ENCODE results near the gene CYP51A1.

CYP51A1 gene

GRCh38 chr7:92116949-92117348, 17.3 kb downstream of the CYP51A1 start:
- H3K79me2 ChIP-seq (ENCODE audit: insufficient read depth, low read length): peaks cover 79% of the 10 kb centered on the region
- no peak overlapping the region for H3K4me3 ChIP-seq (ENCODE audit: low read length, poor library complexity, severe bottlenecking)
- TF ChIP-seq, protein P1, sequence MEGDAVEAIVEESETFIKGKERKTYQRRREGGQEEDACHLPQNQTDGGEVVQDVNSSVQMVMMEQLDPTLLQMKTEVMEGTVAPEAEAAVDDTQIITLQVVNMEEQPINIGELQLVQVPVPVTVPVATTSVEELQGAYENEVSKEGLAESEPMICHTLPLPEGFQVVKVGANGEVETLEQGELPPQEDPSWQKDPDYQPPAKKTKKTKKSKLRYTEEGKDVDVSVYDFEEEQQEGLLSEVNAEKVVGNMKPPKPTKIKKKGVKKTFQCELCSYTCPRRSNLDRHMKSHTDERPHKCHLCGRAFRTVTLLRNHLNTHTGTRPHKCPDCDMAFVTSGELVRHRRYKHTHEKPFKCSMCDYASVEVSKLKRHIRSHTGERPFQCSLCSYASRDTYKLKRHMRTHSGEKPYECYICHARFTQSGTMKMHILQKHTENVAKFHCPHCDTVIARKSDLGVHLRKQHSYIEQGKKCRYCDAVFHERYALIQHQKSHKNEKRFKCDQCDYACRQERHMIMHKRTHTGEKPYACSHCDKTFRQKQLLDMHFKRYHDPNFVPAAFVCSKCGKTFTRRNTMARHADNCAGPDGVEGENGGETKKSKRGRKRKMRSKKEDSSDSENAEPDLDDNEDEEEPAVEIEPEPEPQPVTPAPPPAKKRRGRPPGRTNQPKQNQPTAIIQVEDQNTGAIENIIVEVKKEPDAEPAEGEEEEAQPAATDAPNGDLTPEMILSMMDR (conservative IDR thresholded peaks at IDR 0.05; ENCODE audit: low read length): no peak
- TF ChIP-seq EZH2phosphoT487 (IDR thresholded peaks at IDR 0.05; ENCODE audit: borderline replicate concordance): no peak
- no peaks in the 10 kb centered on the region for H3K9me2 ChIP-seq (replicated peaks; ENCODE audit: low read depth, low read length)
- H3K9ac ChIP-seq (ENCODE audit: low read depth, low read length, poor library complexity, severe bottlenecking): no peak overlapping the region
- H3K9me3 ChIP-seq (ENCODE audit: insufficient read depth, low read depth, low read length): peaks cover 3% of the 10 kb centered on the region
- H2AFZ ChIP-seq (ENCODE audit: low read length): no peak overlapping the region
- H3K4me2 ChIP-seq (ENCODE audit: low read depth, low read length, poor library complexity, severe bottlenecking): no peak overlapping the region
- peaks cover 87% of the 10 kb centered on the region for H3K36me3 ChIP-seq (ENCODE audit: insufficient read depth, low read length)
- peaks cover 25% of the 10 kb centered on the region for H3K4me1 ChIP-seq (ENCODE audit: insufficient read depth, low read length, poor library complexity, severe bottlenecking)
- peaks cover 84% of the 10 kb centered on the region for H4K20me1 ChIP-seq (ENCODE audit: insufficient read depth, low read length, poor library complexity, severe bottlenecking)
- H3K27me3 ChIP-seq (ENCODE audit: insufficient read depth, low read length, poor library complexity, severe bottlenecking): no peaks in the 10 kb centered on the region
- H3F3A ChIP-seq (ENCODE audit: low read depth): no peaks in the 10 kb centered on the region

DNA sequence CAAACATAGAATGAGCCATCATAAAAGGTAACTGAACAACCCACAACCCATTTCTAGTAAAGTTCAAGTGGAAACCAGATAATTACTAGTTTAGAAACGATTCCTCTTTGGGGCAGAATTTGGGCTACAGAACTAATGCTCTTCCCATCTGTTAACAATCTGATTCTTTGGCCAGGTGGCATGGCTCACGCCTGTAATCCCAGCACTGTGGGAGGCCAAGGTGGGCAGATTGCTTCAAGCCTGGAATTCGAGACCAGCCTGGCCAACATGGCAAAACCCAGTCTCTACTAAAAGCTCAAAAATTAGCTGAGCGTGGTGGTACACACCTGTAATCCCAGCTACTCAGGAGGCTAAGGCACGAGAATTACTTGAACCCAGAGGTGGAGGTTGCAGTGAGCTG, 18.5 kb downstream of the CYP51A1 start:
- H4K20me1 ChIP-seq (ENCODE audit: insufficient read depth, low read length, poor library complexity, severe bottlenecking): peaks cover 75% of the 10 kb centered on the region
- H3K9me3 ChIP-seq (ENCODE audit: insufficient read depth, low read depth, low read length): no peaks in the 10 kb centered on the region
- H3K9me2 ChIP-seq (replicated peaks; ENCODE audit: low read depth, low read length): no peaks in the 10 kb centered on the region
- no peak overlapping the region for H3K4me2 ChIP-seq (ENCODE audit: low read depth, low read length, poor library complexity, severe bottlenecking)
- H3K27me3 ChIP-seq (ENCODE audit: insufficient read depth, low read length, poor library complexity, severe bottlenecking): no peaks in the 10 kb centered on the region
- peaks cover 87% of the 10 kb centered on the region for H3K36me3 ChIP-seq (ENCODE audit: insufficient read depth, low read length)
- no peak overlapping the region for H3K4me3 ChIP-seq (ENCODE audit: low read length, poor library complexity, severe bottlenecking)
- H3F3A ChIP-seq (ENCODE audit: low read depth): no peaks in the 10 kb centered on the region
- no peak overlapping the region for H2AFZ ChIP-seq (ENCODE audit: low read length)
- H3K79me2 ChIP-seq (ENCODE audit: insufficient read depth, low read length): peaks cover 68% of the 10 kb centered on the region
- no peak overlapping the region for H3K9ac ChIP-seq (ENCODE audit: low read depth, low read length, poor library complexity, severe bottlenecking)
- H3K4me1 ChIP-seq (ENCODE audit: insufficient read depth, low read length, poor library complexity, severe bottlenecking): peaks cover 17% of the 10 kb centered on the region
- TF ChIP-seq EZH2phosphoT487 (IDR thresholded peaks at IDR 0.05; ENCODE audit: borderline replicate concordance): no peak
- TF ChIP-seq, protein P1 (conservative IDR thresholded peaks at IDR 0.05; ENCODE audit: low read length): no peak

GRCh38 chr7:92110857-92111256, 23.4 kb downstream of the CYP51A1 start:
- no peak overlapping the region for H3K4me3 ChIP-seq (ENCODE audit: low read length, poor library complexity, severe bottlenecking)
- H3K36me3 ChIP-seq (ENCODE audit: insufficient read depth, low read length): peaks cover 77% of the 10 kb centered on the region
- H3K4me2 ChIP-seq (ENCODE audit: low read depth, low read length, poor library complexity, severe bottlenecking): no peak overlapping the region
- H3K9ac ChIP-seq (ENCODE audit: low read depth, low read length, poor library complexity, severe bottlenecking): no peak overlapping the region
- H4K20me1 ChIP-seq (ENCODE audit: insufficient read depth, low read length, poor library complexity, severe bottlenecking): peaks cover 34% of the 10 kb centered on the region
- no peaks in the 10 kb centered on the region for H3K9me3 ChIP-seq (ENCODE audit: insufficient read depth, low read depth, low read length)
- peaks cover 4% of the 10 kb centered on the region for H3K4me1 ChIP-seq (ENCODE audit: insufficient read depth, low read length, poor library complexity, severe bottlenecking)
- no peaks in the 10 kb centered on the region for H3K9me2 ChIP-seq (replicated peaks; ENCODE audit: low read depth, low read length)
- TF ChIP-seq, protein P1 (conservative IDR thresholded peaks at IDR 0.05; ENCODE audit: low read length): no peak
- no peak for TF ChIP-seq EZH2phosphoT487 (IDR thresholded peaks at IDR 0.05; ENCODE audit: borderline replicate concordance)
- no peak overlapping the region for H2AFZ ChIP-seq (ENCODE audit: low read length)
- H3K79me2 ChIP-seq (ENCODE audit: insufficient read depth, low read length): peaks cover 21% of the 10 kb centered on the region
- H3F3A ChIP-seq (ENCODE audit: low read depth): no peaks in the 10 kb centered on the region
- no peaks in the 10 kb centered on the region for H3K27me3 ChIP-seq (ENCODE audit: insufficient read depth, low read length, poor library complexity, severe bottlenecking)
